PC-9 (cell line): Measurements from ENCODE around the gene FAM217B. TPM values are rescaled to one million over a fixed set of nuclear protein-coding genes. Genes with fewer than 3 reads are reported as not detected.

Source experiments
- BruUV-seq: library from RNA; stranded (reverse); fragments of 400-500 nt; replicated peaks from 2 replicates; lab custom pipeline; 2021; lab: Mats Ljungman, UMichigan
- CTCF ChIA-PET: fragments of 300-600 bp; sonication (Branson Sonifier 250); formaldehyde crosslinking; loops from one replicate; lab custom pipeline; 2022; ENCODE audit warnings: antibody characterized with exemption; lab: Charles Lee
- POLR2A ChIA-PET: fragments of 300-600 bp; sonication (Branson Sonifier 250); formaldehyde crosslinking; loops from one replicate; lab custom pipeline; 2022; ENCODE audit warnings: antibody characterized with exemption; ENCODE audit not compliant: unreplicated experiment; lab: Charles Lee
- DNase-seq, 2 experiments: peaks; one replicate each; pipeline versions ENCODE4 v3.0.0 to v3.0.0-alpha.2; 2015 to 2022; ENCODE audit warnings: mixed read lengths in 1 of 2
- H2AFZ ChIP-seq: fragments of 200-600 bp; sonication (generic); 2 replicates; pipeline ENCODE4 v1.8.1; 2017; ENCODE audit warnings: antibody characterized with exemption
- H3F3A ChIP-seq: fragments of 200-600 bp; sonication (generic); 2 replicates; pipeline ENCODE4 v1.8.1; 2017; ENCODE audit warnings: antibody characterized with exemption, mild to moderate bottlenecking, low read depth; ENCODE audit not compliant: insufficient read depth
- H3K27ac ChIP-seq: fragments of 200-600 bp; sonication (generic); 2 replicates; pipeline ENCODE4 v1.6.1; 2016; ENCODE audit warnings: mixed run types
- H3K27me3 ChIP-seq: fragments of 200-600 bp; sonication (generic); 2 replicates; pipeline ENCODE4 v1.6.1; 2016; ENCODE audit warnings: low read depth, mixed run types; ENCODE audit not compliant: insufficient read depth
- H3K36me3 ChIP-seq: fragments of 200-600 bp; sonication (generic); 2 replicates; pipeline ENCODE4 v1.6.1; 2016; ENCODE audit warnings: low read depth, mixed run types
- H3K4me1 ChIP-seq: fragments of 200-600 bp; sonication (generic); replicated peaks from 2 replicates; pipeline ENCODE4 v1.6.1; 2016; ENCODE audit warnings: mixed run types; ENCODE audit not compliant: insufficient read depth
- H3K4me2 ChIP-seq: fragments of 200-600 bp; sonication (generic); 2 replicates; pipeline ENCODE4 v1.6.1; 2017; ENCODE audit warnings: mixed run types
- H3K4me3 ChIP-seq: fragments of 200-600 bp; sonication (generic); 2 replicates; pipeline ENCODE4 v1.6.1; 2016; ENCODE audit warnings: mixed run types
- H3K79me2 ChIP-seq: fragments of 200-600 bp; sonication (generic); 2 replicates; pipeline ENCODE4 v1.6.1; 2017; ENCODE audit warnings: low read depth, mixed run types
- H3K9me2 ChIP-seq: fragments of 200-600 bp; sonication (generic); 2 replicates; pipeline ENCODE4 v1.8.1; 2017; ENCODE audit warnings: mild to moderate bottlenecking; ENCODE audit not compliant: insufficient read depth
- H3K9me3 ChIP-seq: fragments of 200-600 bp; sonication (generic); 2 replicates; pipeline ENCODE4 v1.8.1; 2016; ENCODE audit warnings: low read depth; ENCODE audit not compliant: insufficient read depth
- H4K20me1 ChIP-seq: fragments of 200-600 bp; sonication (generic); 2 replicates; pipeline ENCODE4 v1.8.1; 2017; ENCODE audit not compliant: insufficient read depth
- CTCF ChIP-seq: fragments of 200-600 bp; sonication (generic); conservative IDR thresholded peaks from 2 replicates; pipeline ENCODE4 v1.6.1; 2017; ENCODE audit warnings: mixed run types, antibody characterized with exemption, mild to moderate bottlenecking, moderate library complexity
- EZH2 ChIP-seq: fragments of 200-600 bp; sonication (generic); IDR thresholded peaks from 2 replicates; pipeline ENCODE4 v1.8.0; 2017; ENCODE audit warnings: antibody characterized with exemption, low read depth
- intact Hi-C: fragments of 100-400 bp; cut with micrococcal nuclease; formaldehyde crosslinking; loops from one replicate; pipeline ENCODE4 v1.10.0; 2022; ENCODE audit not compliant: unreplicated experiment
- total RNA-seq: library from RNA; stranded (reverse); gene quantifications from 2 replicates; pipeline ENCODE4 v1.2.3, GENCODE V29; 2021

The FAM217B gene
- total RNA-seq, 1 experiment from 2014 or later: 20.2 TPM

GRCh38 chr20:59966428-59966827, 26.2 kb downstream of the FAM217B start:
- no peaks in the 10 kb centered on the region for H3K9me3 ChIP-seq
- no peaks in the 10 kb centered on the region for H3K36me3 ChIP-seq
- no peaks in the 10 kb centered on the region for H3K79me2 ChIP-seq
- H4K20me1 ChIP-seq: no peaks in the 10 kb centered on the region
- ChIA-PET CTCF (no interaction called here), POLR2A (no interaction called here)
- H3K27me3 ChIP-seq: no peaks in the 10 kb centered on the region
- H2AFZ ChIP-seq: no peak overlapping the region
- H3K4me1 ChIP-seq: peaks cover 30% of the 10 kb centered on the region
- no peak overlapping the region for H3K4me2 ChIP-seq
- H3F3A ChIP-seq: peaks cover 6% of the 10 kb centered on the region
- no TSS peak for BruUV-seq
- no peak for DNase-seq
- intact Hi-C loops: no loop called here
- no peaks in the 10 kb centered on the region for H3K9me2 ChIP-seq
- TF ChIP-seq EZH2 (no peak), CTCF (no peak)
- H3K27ac ChIP-seq: no peak overlapping the region
- no peak overlapping the region for H3K4me3 ChIP-seq

- Histone ChIP-seq H3K4me2 (peak overlapping the region; percentile 77), H2AFZ (no peak overlapping the region; the same call in 1 of the 2 replicates), H3K9me3 (no peaks in the 10 kb centered on the region), H3K4me1 (peaks cover 52% of the 10 kb centered on the region), H3K27me3 (no peaks in the 10 kb centered on the region), H3F3A (peaks cover 28% of the 10 kb centered on the region), H4K20me1 (no peaks in the 10 kb centered on the region), H3K36me3 (no peaks in the 10 kb centered on the region), H3K4me3 (peak overlapping the region; percentile 45), H3K9me2 (no peaks in the 10 kb centered on the region), H3K79me2 (no peaks in the 10 kb centered on the region), H3K27ac (peak overlapping the region; percentile 89)
- ChIA-PET CTCF (interaction anchor here (0.6 kb wide), 1 partner anchor 16 kb away, joined by 4 read pairs; no protein-coding TSS in a partner anchor), POLR2A (interaction anchor here (0.6 kb wide), 1 partner anchor 25 kb away, joined by 4 read pairs; no protein-coding TSS in a partner anchor)
- TF ChIP-seq CTCF (no peak), EZH2 (no peak)
- no peak for DNase-seq
- no TSS peak for BruUV-seq
- intact Hi-C loops: no loop called here
These were observed 31.2 kb downstream of the FAM217B start for GRCh38 chr20:59971428-59971827.

GRCh38 chr20:59972037-59972801, 32.0 kb downstream of the FAM217B start:
- no peaks in the 10 kb centered on the region for H3K79me2 ChIP-seq
- no peaks in the 10 kb centered on the region for H3K27me3 ChIP-seq
- peak overlapping the region; percentile 77 for H3K4me2 ChIP-seq
- H3K9me2 ChIP-seq: no peaks in the 10 kb centered on the region
- TF ChIP-seq CTCF (no peak), EZH2 (no peak)
- H3K4me1 ChIP-seq: peaks cover 52% of the 10 kb centered on the region
- ChIA-PET CTCF (interaction anchor here (0.6 to 1.2 kb wide), 2 partner anchors 16 to 78 kb away, joined by 4 read pairs; no protein-coding TSS in a partner anchor), POLR2A (interaction anchor here (0.6 kb wide), 1 partner anchor 26 kb away, joined by 4 read pairs; no protein-coding TSS in a partner anchor)
- no peaks in the 10 kb centered on the region for H4K20me1 ChIP-seq
- H3K4me3 ChIP-seq: peak overlapping the region; percentile 45
- BruUV-seq: no TSS peak
- H3K9me3 ChIP-seq: no peaks in the 10 kb centered on the region
- peak overlapping the region; percentile 14; the same call in 1 of the 2 replicates for H2AFZ ChIP-seq
- H3K27ac ChIP-seq: peak overlapping the region; percentile 89
- intact Hi-C loops: loop anchor here (1.0 kb wide), 1 partner anchor 22 kb away; no protein-coding TSS in a partner anchor
- DNase-seq: peak in 1 of 2 experiments; percentile 100
- H3F3A ChIP-seq: peaks cover 28% of the 10 kb centered on the region
- H3K36me3 ChIP-seq: no peaks in the 10 kb centered on the region
